GM12872 (cell line): ENCODE results near the gene RPL36.

Experiments used
- CTCF ChIP-seq: IDR thresholded peaks from 3 replicates; pipeline ENCODE4 v1.5.1; 2011; ENCODE audit warnings: low read depth, mild to moderate bottlenecking, low read length, moderate library complexity; ENCODE audit not compliant: insufficient read depth

Gene RPL36

GRCh38 chr19:5697890-5698634 is 8.0 kb downstream of the RPL36 start:
- TF ChIP-seq CTCF, result no peak

- TF ChIP-seq CTCF, result no peak
Observed at GRCh38 chr19:5698635-5699422, 8.7 kb downstream of the RPL36 start.

GRCh38 chr19:5700455-5701092 is 10.5 kb downstream of the RPL36 start:
- TF ChIP-seq CTCF, result no peak

- no peak for TF ChIP-seq CTCF
Observed at GRCh38 chr19:5703819-5704818, 14.0 kb downstream of the RPL36 start.

GRCh38 chr19:5705552-5705951 is 15.5 kb downstream of the RPL36 start:
- TF ChIP-seq CTCF, result no peak

GRCh38 chr19:5706876-5707573 is 16.9 kb downstream of the RPL36 start:
- TF ChIP-seq CTCF, result no peak
